ENCODE results near the gene ZNF346. TPM values are rescaled to one million over a fixed set of nuclear protein-coding genes. Genes with fewer than 3 reads are reported as not detected.

ZNF346 gene
- total and polyA plus RNA-seq, 2 of the 13 experiments (the other 11 are each of a cell fraction or from before 2014, with no cell fraction given), result 8.6 to 19.4 TPM

DNA sequence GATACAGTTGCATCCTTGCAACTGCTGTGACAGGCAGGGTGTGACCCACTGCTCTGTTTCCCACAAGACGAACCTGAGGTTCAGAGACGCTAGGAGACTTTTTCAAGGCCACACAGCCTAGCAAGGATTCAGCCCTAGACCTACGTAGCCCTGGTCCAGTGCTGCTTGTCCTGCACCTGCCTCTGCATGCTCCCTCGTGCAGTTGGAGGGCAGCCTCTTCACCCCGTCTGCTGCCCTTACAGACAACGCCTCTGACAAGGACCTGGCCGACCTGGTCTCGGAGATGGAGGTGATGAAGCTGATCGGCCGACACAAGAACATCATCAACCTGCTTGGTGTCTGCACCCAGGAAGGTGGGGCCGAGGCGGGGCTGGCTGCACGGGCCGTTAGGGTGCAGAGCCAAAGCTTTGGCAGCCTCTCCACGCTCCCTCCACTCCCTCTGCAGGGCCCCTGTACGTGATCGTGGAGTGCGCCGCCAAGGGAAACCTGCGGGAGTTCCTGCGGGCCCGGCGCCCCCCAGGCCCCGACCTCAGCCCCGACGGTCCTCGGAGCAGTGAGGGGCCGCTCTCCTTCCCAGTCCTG lies 72.7 kb downstream of the ZNF346 start (continued):
- TF ChIP-seq ZNF253 (CRISPR knock-in tag; IDR thresholded peaks at IDR 0.05; ENCODE audit: borderline replicate concordance) (0 out of 2 replicates have a peak, but pooled peaks have one; percentile 21), ZBTB8A (CRISPR knock-in tag; IDR thresholded peaks at IDR 0.05; ENCODE audit: borderline replicate concordance, low read depth) (no peak), JARID2 (CRISPR knock-in tag; IDR thresholded peaks at IDR 0.05; ENCODE audit: insufficient replicate concordance) (no peak), RBM22 (optimal IDR thresholded peaks at IDR 0.05; ENCODE audit: low read length) (peak; percentile 95), ZMAT3 (CRISPR knock-in tag; conservative IDR thresholded peaks at IDR 0.05) (0 out of 2 replicates have a peak, but pooled peaks have one; percentile 13), POLR2AphosphoS5 (IDR thresholded peaks at IDR 0.05; ENCODE audit: low read depth, low read length) (0 out of 2 replicates have a peak, but pooled peaks have one; percentile 37), ZNF335 (CRISPR knock-in tag; IDR thresholded peaks at IDR 0.05) (no peak), AGO2 (optimal IDR thresholded peaks at IDR 0.05; ENCODE audit: low read depth, low read length) (peak; percentile 82), ZMYM3 (CRISPR knock-in tag; IDR thresholded peaks at IDR 0.05) (peak; percentile 19; the same call in 1 of the 2 replicates), SMAD1 (CRISPR knock-in tag; IDR thresholded peaks at IDR 0.05; ENCODE audit: borderline replicate concordance, low read depth) (0 out of 2 replicates have a peak, but pooled peaks have one; percentile 13), ZFP36 (IDR thresholded peaks at IDR 0.05; ENCODE audit: borderline replicate concordance, low read depth, low read length, partially characterized antibody) (no peak), TBX2 (CRISPR knock-in tag; IDR thresholded peaks at IDR 0.05; ENCODE audit: borderline replicate concordance) (no peak)
- TF ChIP-seq, protein P1, sequence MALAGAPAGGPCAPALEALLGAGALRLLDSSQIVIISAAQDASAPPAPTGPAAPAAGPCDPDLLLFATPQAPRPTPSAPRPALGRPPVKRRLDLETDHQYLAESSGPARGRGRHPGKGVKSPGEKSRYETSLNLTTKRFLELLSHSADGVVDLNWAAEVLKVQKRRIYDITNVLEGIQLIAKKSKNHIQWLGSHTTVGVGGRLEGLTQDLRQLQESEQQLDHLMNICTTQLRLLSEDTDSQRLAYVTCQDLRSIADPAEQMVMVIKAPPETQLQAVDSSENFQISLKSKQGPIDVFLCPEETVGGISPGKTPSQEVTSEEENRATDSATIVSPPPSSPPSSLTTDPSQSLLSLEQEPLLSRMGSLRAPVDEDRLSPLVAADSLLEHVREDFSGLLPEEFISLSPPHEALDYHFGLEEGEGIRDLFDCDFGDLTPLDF (CRISPR knock-in tag; IDR thresholded peaks at IDR 0.05), result no peak
- TF ChIP-seq, protein P2, sequence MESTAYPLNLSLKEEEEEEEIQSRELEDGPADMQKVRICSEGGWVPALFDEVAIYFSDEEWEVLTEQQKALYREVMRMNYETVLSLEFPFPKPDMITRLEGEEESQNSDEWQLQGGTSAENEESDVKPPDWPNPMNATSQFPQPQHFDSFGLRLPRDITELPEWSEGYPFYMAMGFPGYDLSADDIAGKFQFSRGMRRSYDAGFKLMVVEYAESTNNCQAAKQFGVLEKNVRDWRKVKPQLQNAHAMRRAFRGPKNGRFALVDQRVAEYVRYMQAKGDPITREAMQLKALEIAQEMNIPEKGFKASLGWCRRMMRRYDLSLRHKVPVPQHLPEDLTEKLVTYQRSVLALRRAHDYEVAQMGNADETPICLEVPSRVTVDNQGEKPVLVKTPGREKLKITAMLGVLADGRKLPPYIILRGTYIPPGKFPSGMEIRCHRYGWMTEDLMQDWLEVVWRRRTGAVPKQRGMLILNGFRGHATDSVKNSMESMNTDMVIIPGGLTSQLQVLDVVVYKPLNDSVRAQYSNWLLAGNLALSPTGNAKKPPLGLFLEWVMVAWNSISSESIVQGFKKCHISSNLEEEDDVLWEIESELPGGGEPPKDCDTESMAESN (CRISPR knock-in tag; conservative IDR thresholded peaks at IDR 0.05), result 0 out of 2 replicates have a peak, but pooled peaks have one; percentile 2
- TF ChIP-seq, protein P3, sequence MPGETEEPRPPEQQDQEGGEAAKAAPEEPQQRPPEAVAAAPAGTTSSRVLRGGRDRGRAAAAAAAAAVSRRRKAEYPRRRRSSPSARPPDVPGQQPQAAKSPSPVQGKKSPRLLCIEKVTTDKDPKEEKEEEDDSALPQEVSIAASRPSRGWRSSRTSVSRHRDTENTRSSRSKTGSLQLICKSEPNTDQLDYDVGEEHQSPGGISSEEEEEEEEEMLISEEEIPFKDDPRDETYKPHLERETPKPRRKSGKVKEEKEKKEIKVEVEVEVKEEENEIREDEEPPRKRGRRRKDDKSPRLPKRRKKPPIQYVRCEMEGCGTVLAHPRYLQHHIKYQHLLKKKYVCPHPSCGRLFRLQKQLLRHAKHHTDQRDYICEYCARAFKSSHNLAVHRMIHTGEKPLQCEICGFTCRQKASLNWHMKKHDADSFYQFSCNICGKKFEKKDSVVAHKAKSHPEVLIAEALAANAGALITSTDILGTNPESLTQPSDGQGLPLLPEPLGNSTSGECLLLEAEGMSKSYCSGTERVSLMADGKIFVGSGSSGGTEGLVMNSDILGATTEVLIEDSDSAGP (CRISPR knock-in tag; IDR thresholded peaks at IDR 0.05; ENCODE audit: borderline replicate concordance), result peak; percentile 45; the same call in 1 of the 2 replicates
- TF ChIP-seq, protein P4, sequence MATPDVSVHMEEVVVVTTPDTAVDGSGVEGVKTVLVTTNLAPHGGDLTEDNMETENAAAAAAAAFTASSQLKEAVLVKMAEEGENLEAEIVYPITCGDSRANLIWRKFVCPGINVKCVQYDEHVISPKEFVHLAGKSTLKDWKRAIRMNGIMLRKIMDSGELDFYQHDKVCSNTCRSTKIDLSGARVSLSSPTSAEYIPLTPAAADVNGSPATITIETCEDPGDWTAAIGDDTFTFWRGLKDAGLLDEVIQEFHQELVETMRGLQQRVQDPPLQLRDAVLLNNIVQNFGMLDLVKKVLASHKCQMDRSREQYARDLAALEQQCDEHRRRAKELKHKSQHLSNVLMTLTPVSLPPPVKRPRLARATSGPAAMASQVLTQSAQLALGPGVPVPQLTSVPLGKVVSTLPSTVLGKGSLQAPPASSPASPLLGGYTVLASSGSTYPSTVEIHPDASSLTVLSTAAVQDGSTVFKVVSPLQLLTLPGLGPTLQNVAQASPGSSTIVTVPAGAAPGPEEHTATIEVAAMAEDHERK (CRISPR knock-in tag; IDR thresholded peaks at IDR 0.05; ENCODE audit: low read depth), result no peak
